Fibroblast of skin of abdomen (primary cell): ENCODE results near the gene SGCG.

Experiments
- DNase-seq: peaks from one replicate; pipeline ENCODE4 v3.0.0-alpha.2; 2013

SGCG gene

DNA sequence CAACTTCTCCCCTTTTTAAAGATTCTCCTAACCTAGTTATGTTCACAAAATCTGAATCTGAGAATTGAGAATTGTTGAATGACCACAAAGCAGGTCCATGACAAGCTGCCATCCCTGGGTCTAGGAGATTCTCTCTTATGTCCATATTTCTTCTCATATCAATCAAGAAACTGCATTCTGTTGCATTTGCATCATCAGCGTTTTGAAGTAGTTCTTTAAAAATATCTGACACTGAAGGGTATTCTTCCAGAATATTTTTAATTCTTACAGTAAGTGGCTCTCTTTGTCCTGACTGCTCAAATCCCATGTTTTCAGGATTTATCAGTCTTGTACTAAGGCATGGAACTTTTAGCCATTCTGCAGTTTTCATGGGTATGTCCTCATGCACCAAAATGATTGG lies 158.4 kb downstream of the SGCG start:
- DNase-seq: no peak

- no peak for DNase-seq
Observed at GRCh38 chr13:23344931-23345595, 164.3 kb downstream of the SGCG start.

- no peak for DNase-seq
Observed at GRCh38 chr13:23347601-23348000, 166.8 kb downstream of the SGCG start.

DNA sequence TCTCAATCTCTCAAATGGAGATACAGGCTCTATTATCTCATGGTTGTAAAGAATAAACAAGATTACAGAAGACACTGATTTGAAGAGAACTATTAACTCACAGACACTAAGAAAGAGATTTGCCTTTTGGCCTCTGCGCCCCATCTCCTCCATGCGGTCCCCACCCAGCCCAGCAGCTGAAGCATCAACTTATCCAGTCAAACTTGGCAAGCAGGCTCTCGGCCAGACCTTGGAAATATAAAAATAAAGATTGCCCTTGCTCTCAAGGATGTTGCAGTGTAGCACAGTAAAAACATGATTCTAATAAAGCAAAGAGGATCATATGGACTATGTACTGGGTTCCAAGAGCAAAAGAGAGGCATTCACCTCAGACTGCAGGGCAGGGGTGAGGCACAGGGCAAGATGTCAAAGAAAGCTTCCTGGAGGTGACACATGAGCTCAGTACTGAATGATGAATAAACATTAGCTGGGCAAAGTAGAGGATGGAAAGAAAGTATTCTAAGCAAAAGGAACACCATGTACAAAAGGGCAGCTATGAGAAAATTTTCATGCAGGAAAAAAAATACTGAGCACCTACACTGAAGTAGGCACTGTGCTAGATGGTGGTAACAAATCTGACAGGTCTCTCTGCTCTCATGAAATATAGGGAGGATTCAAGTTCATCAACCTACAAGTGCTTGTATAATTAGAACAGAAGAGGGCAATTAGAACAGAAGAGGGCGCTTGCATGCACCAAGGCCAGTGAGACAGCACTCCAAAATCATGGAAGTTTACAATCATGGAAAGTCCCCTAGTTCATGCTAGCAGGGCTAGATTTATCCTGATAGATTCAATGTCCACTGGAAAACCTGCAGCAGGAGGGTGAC lies 167.7 kb downstream of the SGCG start:
- DNase-seq: no peak

DNA sequence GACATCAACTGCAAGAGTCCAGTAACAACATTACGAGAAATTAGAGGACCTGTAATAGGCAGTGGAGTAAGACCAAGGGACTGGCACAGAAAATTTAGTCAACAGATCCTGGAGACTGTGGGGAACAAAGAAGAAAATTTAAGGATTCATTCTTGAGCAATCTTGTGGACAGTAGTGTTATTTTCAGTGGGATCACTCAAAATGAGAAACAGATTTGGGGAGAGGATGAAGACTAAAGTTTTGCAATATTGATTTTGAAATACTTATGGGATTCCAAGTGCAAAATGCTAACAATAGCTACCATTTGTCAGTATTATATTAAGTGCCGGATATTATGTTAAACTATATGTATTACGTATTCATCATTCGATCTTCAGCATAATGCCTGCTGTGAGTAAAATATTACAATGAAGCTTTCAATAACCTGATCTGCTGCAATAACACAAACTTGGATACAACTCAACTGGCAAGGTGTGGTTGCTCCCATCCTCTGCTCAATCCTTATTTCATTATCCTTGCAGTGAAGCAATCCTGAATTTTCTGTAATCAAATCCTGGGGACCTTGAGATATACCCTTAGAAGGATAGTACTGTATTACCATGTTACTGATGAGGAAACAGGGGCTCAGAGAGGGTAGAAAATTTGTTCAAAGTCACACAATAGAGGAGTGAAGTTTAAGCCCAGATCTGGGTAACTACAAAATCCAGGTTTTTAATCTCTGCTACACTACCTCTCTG lies 168.6 kb downstream of the SGCG start:
- peak; percentile 57 for DNase-seq

- no peak for DNase-seq
Observed at GRCh38 chr13:23350009-23350408, 169.2 kb downstream of the SGCG start.

GRCh38 chr13:23352161-23352560 lies 171.4 kb downstream of the SGCG start:
- DNase-seq: no peak

DNA sequence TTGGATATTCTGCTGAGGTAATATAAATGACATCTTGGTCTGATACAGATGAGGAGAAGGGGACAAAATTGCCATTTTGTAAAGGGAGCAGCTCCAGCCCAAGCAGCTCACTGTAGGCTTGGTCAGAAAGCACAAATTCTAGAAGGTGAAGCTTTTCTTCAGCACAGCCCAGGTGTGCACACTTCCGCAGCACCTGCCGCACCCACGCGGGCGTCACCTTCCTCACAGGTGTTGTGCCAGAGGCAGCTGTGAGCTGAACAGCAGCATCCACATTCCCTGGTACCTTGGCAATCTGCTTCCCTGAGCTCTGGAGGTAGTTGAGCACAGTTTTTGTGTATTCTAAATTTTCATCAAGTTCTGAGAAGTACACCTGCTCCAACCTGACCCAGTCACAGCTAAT lies 173.7 kb downstream of the SGCG start:
- DNase-seq: no peak

DNA sequence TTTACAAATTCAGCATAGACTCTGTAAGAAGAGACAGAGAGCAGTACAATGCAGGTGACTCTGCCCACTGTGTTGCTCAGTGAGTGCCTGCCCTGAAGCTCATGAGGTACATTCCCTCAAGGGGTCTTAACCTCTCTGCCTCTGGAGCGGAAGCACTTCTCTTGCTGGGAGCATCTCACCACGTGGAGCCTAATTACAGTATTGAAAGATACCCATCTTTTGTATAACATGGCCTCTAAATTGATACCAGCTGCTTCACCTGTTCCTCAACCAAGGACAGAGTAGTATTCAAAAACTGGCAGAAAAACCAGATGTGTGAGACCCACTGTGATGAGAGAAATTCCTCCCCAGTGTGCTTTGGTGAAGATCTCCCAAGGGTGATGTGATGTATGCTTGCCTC lies 175.6 kb downstream of the SGCG start:
- DNase-seq: no peak

- DNase-seq: no peak
Observed at GRCh38 chr13:23357349-23357748, 176.6 kb downstream of the SGCG start.

GRCh38 chr13:23359882-23360281 lies 179.1 kb downstream of the SGCG start:
- DNase-seq: no peak

- no peak for DNase-seq
Observed at GRCh38 chr13:23365652-23366051, 184.9 kb downstream of the SGCG start.

- no peak for DNase-seq
Observed at GRCh38 chr13:23367907-23368306, 187.1 kb downstream of the SGCG start.

- no peak for DNase-seq
Observed at GRCh38 chr13:23372264-23372906, 191.6 kb downstream of the SGCG start.
